ENCODE results near the gene APOBEC3B. TPM values are rescaled to one million over a fixed set of nuclear protein-coding genes. Genes with fewer than 3 reads are reported as not detected.

Gene APOBEC3B
- polyA plus RNA-seq, result not detected in 2 replicates

DNA sequence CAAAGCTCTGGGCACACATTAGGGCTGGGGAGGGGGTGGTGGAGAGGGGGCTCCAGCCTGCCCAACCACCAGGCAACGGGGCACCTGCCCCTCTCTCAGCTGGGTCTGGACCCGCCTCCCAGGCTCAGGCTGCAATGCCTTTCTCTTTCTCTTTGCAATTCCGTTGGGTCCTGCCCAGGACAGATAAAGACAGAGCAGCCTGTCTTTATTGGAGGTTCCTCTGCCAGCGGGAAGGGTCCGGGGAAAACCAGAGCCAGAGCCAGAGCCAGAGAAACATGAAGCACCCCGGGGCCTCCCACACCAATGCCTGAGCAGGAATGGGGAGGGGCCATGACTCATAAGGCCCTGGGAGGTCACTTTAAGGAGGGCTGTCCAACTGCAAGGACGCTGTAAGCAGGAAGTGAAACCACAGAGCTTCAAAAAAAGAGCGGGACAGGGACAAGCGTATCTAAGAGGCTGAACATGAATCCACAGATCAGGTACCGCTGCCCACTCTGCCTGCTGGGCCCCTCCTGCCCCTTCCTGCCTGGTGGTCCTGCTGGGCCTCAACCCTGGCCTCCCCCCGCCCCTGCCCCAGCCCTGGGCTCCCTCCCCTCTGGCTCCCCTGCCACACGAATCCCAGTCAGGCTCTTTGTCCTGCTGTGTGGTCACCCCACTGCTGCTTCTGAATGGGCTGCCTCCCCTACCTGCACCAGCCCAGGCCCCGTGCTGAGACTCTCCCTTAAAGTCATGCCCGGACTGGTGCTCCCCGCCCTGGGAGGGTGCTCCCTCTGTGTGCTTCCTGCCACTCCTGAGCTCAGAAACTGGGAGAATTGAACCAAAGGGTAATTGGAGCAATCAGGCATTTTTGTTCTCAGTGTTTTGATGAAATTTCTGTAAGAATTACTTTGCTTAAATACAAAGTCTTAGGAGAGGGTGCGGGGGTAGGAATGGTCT lies at the start of gene APOBEC3B:
TSS of gene APOBEC3B (plus strand) at position 356 of the 936 bp plus-strand sequence. CDS start at position 463, 107 bp downstream.

DNA sequence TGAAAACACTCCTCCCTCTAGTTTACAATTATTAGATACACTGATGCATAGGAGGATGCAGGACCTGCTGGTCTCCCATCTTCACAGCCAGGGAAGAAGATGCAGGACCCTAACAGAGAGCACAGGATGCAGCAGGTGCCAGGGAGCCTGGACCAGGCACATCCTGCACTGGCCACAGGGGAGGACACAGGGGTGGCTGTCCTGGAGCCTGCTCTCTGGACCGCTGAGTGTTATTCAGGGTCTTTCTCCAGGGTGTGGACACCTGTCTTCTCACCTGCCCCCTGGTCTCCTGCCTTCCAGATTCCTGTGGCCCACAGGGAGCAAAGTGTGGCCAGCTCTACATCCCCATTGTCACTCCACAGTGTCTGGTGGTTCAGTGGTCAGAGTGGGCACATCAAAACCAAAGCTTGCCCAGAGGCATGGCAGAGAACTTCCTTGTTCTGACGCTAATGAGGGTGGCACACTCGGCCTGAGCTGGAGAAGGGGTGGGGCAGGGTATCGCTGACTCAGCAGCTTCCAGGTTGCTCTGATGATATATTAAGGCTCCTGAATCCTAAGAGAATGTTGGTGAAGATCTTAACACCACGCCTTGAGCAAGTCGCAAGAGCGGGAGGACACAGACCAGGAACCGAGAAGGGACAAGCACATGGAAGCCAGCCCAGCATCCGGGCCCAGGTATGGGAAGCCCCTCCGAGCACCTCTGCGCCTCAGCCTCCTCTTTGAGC lies 24.9 kb upstream of the APOBEC3B start, which contains the start of gene APOBEC3A:
TSS of gene APOBEC3A (plus strand) at position 564 of the 725 bp plus-strand sequence. CDS start at position 647, 83 bp downstream.

DNA sequence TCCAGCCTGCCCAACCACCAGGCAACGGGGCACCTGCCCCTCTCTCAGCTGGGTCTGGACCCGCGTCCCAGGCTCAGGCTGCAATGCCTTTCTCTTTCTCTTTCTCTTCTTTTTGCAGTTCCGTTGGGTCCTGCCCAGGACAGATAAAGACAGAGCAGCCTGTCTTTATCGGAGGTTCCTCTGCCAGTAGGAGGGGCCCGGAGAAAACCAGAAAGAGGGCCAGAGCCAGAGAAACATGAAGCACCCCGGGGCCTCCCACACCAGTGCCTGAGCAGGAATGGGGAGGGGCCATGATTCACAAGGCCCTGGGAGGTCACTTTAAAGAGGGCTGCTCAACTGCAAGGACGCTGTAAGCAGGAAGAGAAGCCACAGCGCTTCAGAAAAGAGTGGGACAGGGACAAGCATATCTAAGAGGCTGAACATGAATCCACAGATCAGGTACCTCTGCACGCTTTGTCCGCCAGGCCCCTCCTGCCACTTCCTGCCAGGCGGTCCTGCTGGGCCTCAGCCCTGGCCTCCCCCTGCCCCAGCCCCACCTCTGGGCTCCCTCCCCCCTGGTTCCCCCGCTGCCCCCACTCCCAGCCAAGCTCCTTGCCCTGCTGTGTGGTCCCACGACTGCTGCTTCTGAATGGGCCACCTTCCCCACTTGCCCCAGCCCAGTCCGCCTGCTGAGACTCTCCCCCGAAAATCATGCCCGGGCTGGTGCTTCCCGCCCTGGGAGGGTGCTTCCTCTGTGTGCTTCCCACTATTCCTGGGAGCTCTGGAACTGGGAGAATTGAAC lies 32.0 kb downstream of the APOBEC3B start, which contains the start of gene APOBEC3C:
TSS of gene APOBEC3C (plus strand) at position 316 of the 781 bp plus-strand sequence. CDS start at position 422, 106 bp downstream.

DNA sequence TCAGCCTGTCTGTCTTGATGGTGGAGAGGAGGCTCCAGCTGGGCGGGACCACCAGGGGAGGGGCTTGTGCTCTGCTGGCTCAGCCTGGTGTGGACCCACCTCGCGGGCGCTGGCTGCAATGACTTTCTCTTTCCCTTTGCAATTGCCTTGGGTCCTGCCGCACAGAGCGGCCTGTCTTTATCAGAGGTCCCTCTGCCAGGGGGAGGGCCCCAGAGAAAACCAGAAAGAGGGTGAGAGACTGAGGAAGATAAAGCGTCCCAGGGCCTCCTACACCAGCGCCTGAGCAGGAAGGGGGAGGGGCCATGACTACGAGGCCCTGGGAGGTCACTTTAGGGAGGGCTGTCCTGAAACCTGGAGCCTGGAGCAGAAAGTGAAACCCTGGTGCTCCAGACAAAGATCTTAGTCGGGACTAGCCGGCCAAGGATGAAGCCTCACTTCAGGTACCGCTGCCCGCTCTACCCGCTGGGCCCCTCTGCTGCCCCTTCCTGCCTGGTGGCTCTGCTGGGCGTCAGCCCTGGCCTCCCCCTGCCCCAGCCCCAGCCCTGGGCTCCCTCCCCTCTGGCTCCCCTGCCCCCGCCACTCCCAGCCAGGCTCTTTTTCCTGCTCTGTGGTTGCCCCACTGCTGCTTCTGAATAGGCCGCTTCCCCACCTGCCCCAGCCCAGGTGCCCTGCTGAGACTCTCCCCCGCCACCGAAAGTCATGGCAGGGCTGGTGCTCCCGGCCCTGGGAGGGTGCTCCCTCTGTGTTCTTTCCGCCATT lies 58.6 kb downstream of the APOBEC3B start, which contains the start of gene APOBEC3F:
TSS of gene APOBEC3F (plus strand) at position 327 of the 759 bp plus-strand sequence. CDS start at position 424, 97 bp downstream.

Other genes starting within 250 kb of the APOBEC3B start
- 0.22 and 0.24 TPM in 2 replicates for gene SUN2, start 226.3 kb upstream of the APOBEC3B start, polyA plus RNA-seq
- gene DNAL4, start 188.2 kb upstream of the APOBEC3B start, polyA plus RNA-seq, result 5.3 and 6.1 TPM in 2 replicates
- gene NPTXR, start 138.3 kb upstream of the APOBEC3B start, polyA plus RNA-seq, result 6.8 and 9.8 TPM in 2 replicates
- 1.7 and 7.9 TPM in 2 replicates for gene CBX6, start 110.1 kb upstream of the APOBEC3B start, polyA plus RNA-seq
- not detected in 2 replicates for gene APOBEC3A, start 24.7 kb upstream of the APOBEC3B start, polyA plus RNA-seq
- not detected in 2 replicates for gene APOBEC3C, start 31.9 kb downstream of the APOBEC3B start, polyA plus RNA-seq
- not detected in 2 replicates for gene APOBEC3D, start 38.8 kb downstream of the APOBEC3B start, polyA plus RNA-seq
- not detected in 2 replicates for gene APOBEC3F, start 58.5 kb downstream of the APOBEC3B start, polyA plus RNA-seq
- gene APOBEC3G, start 94.9 kb downstream of the APOBEC3B start, polyA plus RNA-seq, result not detected in 2 replicates
- not detected in 2 replicates for gene APOBEC3H, start 114.9 kb downstream of the APOBEC3B start, polyA plus RNA-seq
- gene CBX7, start 170.3 kb downstream of the APOBEC3B start, polyA plus RNA-seq, result 1.8 and 2.2 TPM in 2 replicates